ENCODE measurements around the gene DOCK8.

DNA sequence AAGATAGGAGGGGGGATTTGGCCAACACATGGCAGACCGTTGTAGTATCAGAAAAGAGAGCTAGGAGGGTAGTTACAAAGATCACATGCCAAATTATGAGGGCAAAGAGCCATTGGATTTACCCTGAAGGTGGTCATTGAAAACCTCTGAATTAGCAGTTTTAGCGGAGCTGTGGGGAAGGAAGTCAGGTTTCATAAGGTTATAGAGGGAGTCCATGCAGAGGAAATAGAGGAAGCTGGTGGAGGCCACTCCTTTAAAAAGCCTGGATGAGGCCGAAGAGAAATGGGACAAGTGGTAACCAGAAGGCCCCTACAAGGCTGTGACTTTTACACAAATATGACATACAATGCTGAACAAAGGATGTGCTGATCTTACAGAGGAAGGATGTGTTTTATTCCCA lies 13.2 kb downstream of the DOCK8 start:
- TF ChIP-seq, protein P1, sequence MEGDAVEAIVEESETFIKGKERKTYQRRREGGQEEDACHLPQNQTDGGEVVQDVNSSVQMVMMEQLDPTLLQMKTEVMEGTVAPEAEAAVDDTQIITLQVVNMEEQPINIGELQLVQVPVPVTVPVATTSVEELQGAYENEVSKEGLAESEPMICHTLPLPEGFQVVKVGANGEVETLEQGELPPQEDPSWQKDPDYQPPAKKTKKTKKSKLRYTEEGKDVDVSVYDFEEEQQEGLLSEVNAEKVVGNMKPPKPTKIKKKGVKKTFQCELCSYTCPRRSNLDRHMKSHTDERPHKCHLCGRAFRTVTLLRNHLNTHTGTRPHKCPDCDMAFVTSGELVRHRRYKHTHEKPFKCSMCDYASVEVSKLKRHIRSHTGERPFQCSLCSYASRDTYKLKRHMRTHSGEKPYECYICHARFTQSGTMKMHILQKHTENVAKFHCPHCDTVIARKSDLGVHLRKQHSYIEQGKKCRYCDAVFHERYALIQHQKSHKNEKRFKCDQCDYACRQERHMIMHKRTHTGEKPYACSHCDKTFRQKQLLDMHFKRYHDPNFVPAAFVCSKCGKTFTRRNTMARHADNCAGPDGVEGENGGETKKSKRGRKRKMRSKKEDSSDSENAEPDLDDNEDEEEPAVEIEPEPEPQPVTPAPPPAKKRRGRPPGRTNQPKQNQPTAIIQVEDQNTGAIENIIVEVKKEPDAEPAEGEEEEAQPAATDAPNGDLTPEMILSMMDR (IDR thresholded peaks at IDR 0.05): no peak
- TF ChIP-seq POLR2A (IDR thresholded peaks at IDR 0.05): no peak
